ENCODE data around the gene P2RY14. TPM values are rescaled to one million over a fixed set of nuclear protein-coding genes. Genes with fewer than 3 reads are reported as not detected.

P2RY14 gene
- total and polyA plus RNA-seq, 9 donors: 0.53 to 1.6 (median 1.3) TPM

DNA sequence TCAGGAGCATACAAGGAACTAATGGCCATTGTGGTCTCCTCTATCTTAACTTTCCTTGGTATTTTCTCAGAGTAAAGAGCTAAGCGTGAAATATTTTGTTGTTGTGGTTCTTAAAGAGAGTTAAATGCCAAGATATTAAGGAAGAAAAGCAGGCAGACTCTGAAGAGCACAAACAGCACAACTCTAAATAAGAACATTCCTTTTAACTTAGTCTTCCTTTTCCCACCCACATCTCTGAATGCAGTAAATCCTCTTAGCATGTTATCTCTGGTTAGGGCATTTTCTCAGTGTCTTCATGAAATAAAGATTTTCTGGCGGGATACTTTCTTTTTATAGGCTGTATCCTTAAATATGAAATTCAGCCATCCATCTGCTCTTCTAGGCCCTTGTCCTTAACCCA, 36.8 kb upstream of the P2RY14 start:
- no peak for DNase-seq
- Histone ChIP-seq H3K36me3 (ENCODE audit: control insufficient read depth, insufficient read depth, low read length) (no peaks in the 10 kb centered on the region), H3K4me1 (ENCODE audit: control insufficient read depth, insufficient read depth, low read length) (no peaks in the 10 kb centered on the region), H3K27ac (ENCODE audit: low read length) (no peak overlapping the region), H3K9me3 (replicated peaks; ENCODE audit: control insufficient read depth, low read depth, low read length) (no peaks in the 10 kb centered on the region), H3K27me3 (ENCODE audit: control insufficient read depth, insufficient read depth, low read length) (no peaks in the 10 kb centered on the region), H3K4me3 (ENCODE audit: low read length) (no peak overlapping the region)
- WGBS (ENCODE audit: insufficient coverage): no CpG with 5 or more reads among the region's 2 CpGs

- Histone ChIP-seq H3K4me3 (ENCODE audit: low read length) (no peak overlapping the region), H3K27me3 (ENCODE audit: control insufficient read depth, insufficient read depth, low read length) (no peaks in the 10 kb centered on the region), H3K27ac (ENCODE audit: low read length) (no peak overlapping the region), H3K4me1 (ENCODE audit: control insufficient read depth, insufficient read depth, low read length) (no peaks in the 10 kb centered on the region), H3K36me3 (ENCODE audit: control insufficient read depth, insufficient read depth, low read length) (no peaks in the 10 kb centered on the region), H3K9me3 (replicated peaks; ENCODE audit: control insufficient read depth, low read depth, low read length) (no peaks in the 10 kb centered on the region)
- 83% methylated on average over 1 of the region's 5 CpGs for WGBS (ENCODE audit: insufficient coverage)
- DNase-seq: no peak
These were observed 36.3 kb upstream of the P2RY14 start for GRCh38 chr3:151314593-151314992.

DNA sequence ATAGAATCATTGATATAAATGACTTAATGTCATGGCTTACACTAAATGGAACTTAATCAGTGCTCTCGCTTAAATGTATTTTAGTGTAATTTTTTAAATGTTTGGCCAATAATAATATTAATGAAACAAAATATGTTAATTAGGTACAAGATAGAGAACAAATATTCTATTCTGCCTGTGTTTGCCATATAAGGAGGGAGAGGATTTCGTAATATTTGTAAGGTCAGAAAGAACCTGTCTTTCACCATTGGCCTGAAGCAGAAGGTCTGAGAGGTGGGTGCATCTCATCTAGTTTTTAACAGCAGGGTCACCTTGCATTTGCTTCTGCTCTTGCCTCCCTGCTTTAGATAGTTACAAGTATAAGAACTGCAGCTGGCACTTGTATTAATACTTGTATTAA, 35.8 kb upstream of the P2RY14 start:
- no peak for DNase-seq
- no peaks in the 10 kb centered on the region for H3K27me3 ChIP-seq (ENCODE audit: control insufficient read depth, insufficient read depth, low read length)
- WGBS (ENCODE audit: insufficient coverage): no CpG with 5 or more reads among the region's 2 CpGs
- H3K4me1 ChIP-seq (ENCODE audit: control insufficient read depth, insufficient read depth, low read length): no peaks in the 10 kb centered on the region
- H3K4me3 ChIP-seq (ENCODE audit: low read length): no peak overlapping the region
- H3K9me3 ChIP-seq (replicated peaks; ENCODE audit: control insufficient read depth, low read depth, low read length): no peaks in the 10 kb centered on the region
- H3K36me3 ChIP-seq (ENCODE audit: control insufficient read depth, insufficient read depth, low read length): no peaks in the 10 kb centered on the region
- no peak overlapping the region for H3K27ac ChIP-seq (ENCODE audit: low read length)

GRCh38 chr3:151312972-151313371, 34.6 kb upstream of the P2RY14 start:
- H3K27ac ChIP-seq (ENCODE audit: low read length): no peak overlapping the region
- no peaks in the 10 kb centered on the region for H3K36me3 ChIP-seq (ENCODE audit: control insufficient read depth, insufficient read depth, low read length)
- H3K4me1 ChIP-seq (ENCODE audit: control insufficient read depth, insufficient read depth, low read length): no peaks in the 10 kb centered on the region
- 89% methylated on average over 3 of the region's 3 CpGs for WGBS (ENCODE audit: insufficient coverage)
- H3K4me3 ChIP-seq (ENCODE audit: low read length): no peak overlapping the region
- no peaks in the 10 kb centered on the region for H3K9me3 ChIP-seq (replicated peaks; ENCODE audit: control insufficient read depth, low read depth, low read length)
- no peak for DNase-seq
- H3K27me3 ChIP-seq (ENCODE audit: control insufficient read depth, insufficient read depth, low read length): no peaks in the 10 kb centered on the region

DNA sequence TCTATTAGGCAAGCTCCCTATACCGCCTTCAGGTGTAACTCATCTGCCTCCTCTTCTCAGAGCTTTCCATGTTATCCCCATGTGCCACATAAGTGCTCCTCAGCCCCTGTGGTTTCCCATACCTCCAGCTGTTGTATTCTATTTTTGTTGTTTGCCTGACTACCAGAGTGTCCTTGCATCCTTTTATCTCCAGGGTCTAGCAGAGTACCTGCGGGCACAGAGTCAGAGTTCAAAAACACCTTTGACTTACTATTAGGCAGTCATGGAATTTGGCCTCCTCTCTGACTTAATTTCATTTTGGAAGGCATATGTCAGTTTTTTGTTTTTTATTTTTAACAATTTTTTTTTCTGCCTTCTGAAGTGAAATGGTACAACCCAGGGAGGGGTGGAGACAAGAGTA, 31.2 kb upstream of the P2RY14 start:
- no peaks in the 10 kb centered on the region for H3K36me3 ChIP-seq (ENCODE audit: control insufficient read depth, insufficient read depth, low read length)
- H3K9me3 ChIP-seq (replicated peaks; ENCODE audit: control insufficient read depth, low read depth, low read length): no peaks in the 10 kb centered on the region
- H3K27me3 ChIP-seq (ENCODE audit: control insufficient read depth, insufficient read depth, low read length): no peaks in the 10 kb centered on the region
- no peaks in the 10 kb centered on the region for H3K4me1 ChIP-seq (ENCODE audit: control insufficient read depth, insufficient read depth, low read length)
- no peak overlapping the region for H3K4me3 ChIP-seq (ENCODE audit: low read length)
- 100% methylated on average over 1 of the region's 2 CpGs for WGBS (ENCODE audit: insufficient coverage)
- no peak for DNase-seq
- no peak overlapping the region for H3K27ac ChIP-seq (ENCODE audit: low read length)

DNA sequence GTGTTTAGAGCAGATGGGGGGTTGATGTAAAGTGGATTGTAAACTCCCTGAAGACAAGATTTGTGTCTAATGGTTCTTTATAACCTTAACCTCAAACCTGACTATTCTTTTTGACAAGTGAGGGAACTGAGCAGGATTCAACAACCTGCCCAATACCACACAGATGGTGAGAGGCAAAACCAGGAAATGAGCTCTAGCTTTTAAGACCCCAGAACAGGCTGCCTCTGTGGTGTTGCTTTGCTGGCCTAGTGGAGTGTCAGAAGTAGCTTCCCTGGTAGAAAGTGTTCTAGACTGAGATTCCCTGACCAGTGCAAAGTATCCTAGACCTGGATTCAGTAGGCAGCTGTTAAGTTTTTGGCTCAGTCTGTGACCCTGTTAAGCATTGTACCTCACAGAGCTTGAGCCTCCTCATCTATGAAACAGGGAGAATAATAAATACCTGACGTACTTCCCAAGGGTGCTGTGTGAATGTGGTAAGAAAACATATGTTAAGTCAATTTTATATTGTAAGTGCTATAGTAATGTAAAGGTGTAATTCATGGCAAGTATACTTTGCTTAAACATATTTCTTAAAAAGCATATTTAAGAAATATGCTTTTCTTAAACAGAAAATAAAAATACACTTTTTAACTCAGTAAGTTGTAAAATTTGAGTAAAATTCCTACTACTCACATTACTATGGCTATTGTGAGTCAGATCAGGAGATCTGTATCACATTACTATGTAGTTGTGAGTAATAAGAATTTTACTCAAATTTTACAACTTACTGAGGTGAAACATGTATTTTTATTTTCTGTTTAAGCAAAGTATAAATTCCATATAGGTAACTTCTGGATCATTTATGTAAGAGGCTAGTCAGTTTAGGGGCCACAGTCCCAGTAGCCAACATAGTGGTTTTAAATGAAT, 29.5 kb upstream of the P2RY14 start:
- no peak for DNase-seq
- Histone ChIP-seq H3K9me3 (replicated peaks; ENCODE audit: control insufficient read depth, low read depth, low read length) (no peaks in the 10 kb centered on the region), H3K4me3 (ENCODE audit: low read length) (no peak overlapping the region), H3K27me3 (ENCODE audit: control insufficient read depth, insufficient read depth, low read length) (no peaks in the 10 kb centered on the region), H3K4me1 (ENCODE audit: control insufficient read depth, insufficient read depth, low read length) (no peaks in the 10 kb centered on the region), H3K36me3 (ENCODE audit: control insufficient read depth, insufficient read depth, low read length) (no peaks in the 10 kb centered on the region), H3K27ac (ENCODE audit: low read length) (no peak overlapping the region)
- WGBS (ENCODE audit: insufficient coverage): no CpG with 5 or more reads among the region's 1 CpG

GRCh38 chr3:151307131-151307530, 28.8 kb upstream of the P2RY14 start:
- H3K36me3 ChIP-seq (ENCODE audit: control insufficient read depth, insufficient read depth, low read length): no peaks in the 10 kb centered on the region
- H3K27ac ChIP-seq (ENCODE audit: low read length): no peak overlapping the region
- no peaks in the 10 kb centered on the region for H3K4me1 ChIP-seq (ENCODE audit: control insufficient read depth, insufficient read depth, low read length)
- no peaks in the 10 kb centered on the region for H3K27me3 ChIP-seq (ENCODE audit: control insufficient read depth, insufficient read depth, low read length)
- H3K9me3 ChIP-seq (replicated peaks; ENCODE audit: control insufficient read depth, low read depth, low read length): no peaks in the 10 kb centered on the region
- DNase-seq: no peak
- H3K4me3 ChIP-seq (ENCODE audit: low read length): no peak overlapping the region

GRCh38 chr3:151306168-151306810, 27.9 kb upstream of the P2RY14 start:
- Histone ChIP-seq H3K36me3 (ENCODE audit: control insufficient read depth, insufficient read depth, low read length) (no peaks in the 10 kb centered on the region), H3K4me3 (ENCODE audit: low read length) (no peak overlapping the region), H3K9me3 (replicated peaks; ENCODE audit: control insufficient read depth, low read depth, low read length) (no peaks in the 10 kb centered on the region), H3K4me1 (ENCODE audit: control insufficient read depth, insufficient read depth, low read length) (no peaks in the 10 kb centered on the region), H3K27me3 (ENCODE audit: control insufficient read depth, insufficient read depth, low read length) (no peaks in the 10 kb centered on the region), H3K27ac (ENCODE audit: low read length) (no peak overlapping the region)
- no peak for DNase-seq
- 87% methylated on average over 5 of the region's 6 CpGs for WGBS (ENCODE audit: insufficient coverage)

DNA sequence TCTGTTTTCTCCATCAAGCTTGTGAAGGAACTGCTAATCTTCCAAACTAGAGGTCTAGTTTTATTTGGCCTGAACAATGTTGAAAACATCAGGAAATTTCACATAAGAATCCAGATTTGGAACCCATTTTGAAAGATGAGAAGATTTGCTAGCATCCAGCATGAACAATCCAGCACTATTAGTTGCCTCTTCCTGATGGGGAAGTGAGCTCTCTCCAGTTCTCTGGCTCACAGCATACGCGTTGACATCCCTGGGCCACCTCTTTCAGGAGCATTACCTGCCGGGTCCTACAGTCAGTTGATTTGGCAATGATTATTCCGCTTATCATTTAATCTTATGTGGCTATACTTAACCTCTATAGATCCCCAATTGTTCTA, 27.4 kb upstream of the P2RY14 start:
- no peak overlapping the region for H3K27ac ChIP-seq (ENCODE audit: low read length)
- peak; percentile 54 for DNase-seq
- H3K36me3 ChIP-seq (ENCODE audit: control insufficient read depth, insufficient read depth, low read length): no peaks in the 10 kb centered on the region
- WGBS (ENCODE audit: insufficient coverage): no CpG with 5 or more reads among the region's 4 CpGs
- H3K4me3 ChIP-seq (ENCODE audit: low read length): no peak overlapping the region
- no peaks in the 10 kb centered on the region for H3K4me1 ChIP-seq (ENCODE audit: control insufficient read depth, insufficient read depth, low read length)
- H3K27me3 ChIP-seq (ENCODE audit: control insufficient read depth, insufficient read depth, low read length): no peaks in the 10 kb centered on the region
- no peaks in the 10 kb centered on the region for H3K9me3 ChIP-seq (replicated peaks; ENCODE audit: control insufficient read depth, low read depth, low read length)

DNA sequence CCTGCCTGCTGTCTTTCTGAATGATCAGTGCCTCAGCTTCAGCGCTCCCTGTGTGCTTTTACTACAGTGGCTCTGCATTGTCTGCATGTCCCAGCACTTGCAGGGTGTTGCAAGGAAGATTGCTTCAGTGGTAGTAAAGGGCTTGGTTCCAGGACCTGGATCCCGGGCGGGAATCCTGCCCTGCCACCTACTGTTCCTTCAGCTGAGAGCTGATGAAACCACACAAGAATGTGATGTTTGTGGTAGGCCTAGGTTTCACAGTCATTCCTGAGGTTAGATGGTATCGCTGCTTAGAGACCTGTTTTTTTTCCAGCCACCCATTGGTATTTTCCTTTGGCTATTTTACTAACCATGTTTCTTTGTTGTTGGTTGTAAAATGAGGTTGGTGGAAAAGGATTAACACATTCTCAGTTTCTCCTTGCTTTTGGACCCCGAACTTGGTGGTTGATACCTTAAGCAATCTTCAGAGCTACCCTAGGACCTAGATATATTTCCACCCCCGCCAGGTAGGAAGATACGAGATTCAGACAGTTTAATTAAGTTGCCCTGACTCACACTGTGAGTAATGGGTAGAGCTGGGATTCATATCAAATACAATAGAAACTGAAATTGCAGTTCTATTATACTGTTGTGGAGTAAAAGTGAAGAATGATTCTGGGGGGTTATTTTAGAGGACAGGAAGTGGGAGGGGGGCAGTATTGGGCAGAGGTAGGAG, 26.9 kb upstream of the P2RY14 start:
- H3K4me3 ChIP-seq (ENCODE audit: low read length): no peak overlapping the region
- no peaks in the 10 kb centered on the region for H3K4me1 ChIP-seq (ENCODE audit: control insufficient read depth, insufficient read depth, low read length)
- no peak for DNase-seq
- whole genome bisulfite sequencing (ENCODE audit: insufficient coverage): 37% methylated on average over 2 of the region's 7 CpGs
- no peaks in the 10 kb centered on the region for H3K27me3 ChIP-seq (ENCODE audit: control insufficient read depth, insufficient read depth, low read length)
- no peaks in the 10 kb centered on the region for H3K9me3 ChIP-seq (replicated peaks; ENCODE audit: control insufficient read depth, low read depth, low read length)
- no peaks in the 10 kb centered on the region for H3K36me3 ChIP-seq (ENCODE audit: control insufficient read depth, insufficient read depth, low read length)
- H3K27ac ChIP-seq (ENCODE audit: low read length): peak overlapping the region; percentile 29
